ENCODE data around the gene FBXW8.
"Not testable (repeated sequence)": the region's sequence is repeated elsewhere in the genome, so short reads cannot be mapped to it uniquely, and the experiment has no call there.

Gene FBXW8

DNA sequence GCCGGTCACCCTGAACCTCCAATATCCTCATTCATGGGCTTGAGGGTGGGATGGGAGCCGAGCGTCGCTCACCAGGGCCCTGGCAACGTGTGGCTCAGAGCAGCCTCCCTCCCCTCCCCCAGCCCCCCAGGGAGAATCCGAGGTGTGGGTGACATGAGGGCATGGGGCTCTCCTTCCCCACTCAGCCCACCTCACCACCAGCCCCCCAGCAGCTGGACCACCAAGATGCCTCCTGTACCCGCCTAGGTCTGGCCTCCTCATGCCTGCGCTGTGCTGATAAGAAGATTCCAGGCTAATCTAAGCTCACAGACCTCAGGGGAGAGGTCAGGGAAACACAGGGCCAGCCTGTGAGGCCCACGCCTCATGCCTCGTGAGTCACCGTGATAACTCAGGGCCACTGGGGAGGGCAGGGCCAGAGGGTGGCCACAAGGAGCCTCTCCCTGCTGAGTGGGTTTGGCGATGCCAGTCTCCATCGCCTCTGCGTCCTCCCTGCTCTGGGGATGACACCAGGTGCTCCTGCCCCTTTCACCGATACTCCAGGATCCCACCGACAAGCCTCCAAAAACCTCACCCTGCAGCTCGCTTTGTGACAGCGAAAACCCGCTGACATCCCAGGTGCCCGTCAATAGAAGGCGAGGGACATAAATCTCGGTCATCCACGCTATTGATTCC, 131.6 kb downstream of the FBXW8 start:
- no peak for FAIRE-seq

DNA sequence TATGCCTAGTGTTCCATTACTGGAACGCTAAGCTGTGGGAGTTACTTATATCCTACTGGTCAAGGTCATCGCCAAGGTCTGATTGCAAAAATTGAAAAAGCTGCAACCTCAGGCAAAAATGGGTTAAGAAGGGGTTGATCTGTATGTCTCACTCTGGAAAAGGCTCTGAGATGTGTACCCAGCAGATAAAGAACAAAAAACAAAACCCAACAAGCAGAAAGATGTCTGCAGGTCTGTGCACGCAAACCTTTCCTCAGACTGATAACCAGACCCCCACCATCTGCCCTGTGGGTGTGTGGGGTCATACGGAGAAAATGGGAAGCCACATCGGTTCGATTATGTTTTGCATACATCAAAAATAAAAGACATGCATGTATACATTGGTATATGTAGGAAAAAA, 132.1 kb downstream of the FBXW8 start:
- FAIRE-seq, result no peak

DNA sequence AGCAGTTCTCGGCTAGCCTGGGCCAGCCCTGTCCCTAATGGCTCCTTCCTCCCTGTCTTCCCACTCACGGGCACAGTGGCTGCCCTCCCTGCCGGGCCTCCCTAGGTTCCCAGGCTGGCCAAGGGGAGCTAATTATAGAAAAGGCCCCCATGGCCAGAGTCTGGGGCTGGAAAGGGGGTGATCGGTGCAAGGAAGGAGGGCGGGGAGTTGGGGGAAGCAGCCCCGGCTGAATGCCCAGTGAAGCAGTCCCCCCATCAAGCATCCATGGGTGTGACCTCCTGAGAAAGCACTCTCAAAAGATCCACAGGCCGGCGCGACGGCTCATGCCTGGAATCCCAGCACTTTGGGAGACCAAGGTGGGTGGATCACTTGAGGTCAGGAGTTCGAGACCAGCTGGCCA, 133.6 kb downstream of the FBXW8 start:
- no peak for FAIRE-seq

DNA sequence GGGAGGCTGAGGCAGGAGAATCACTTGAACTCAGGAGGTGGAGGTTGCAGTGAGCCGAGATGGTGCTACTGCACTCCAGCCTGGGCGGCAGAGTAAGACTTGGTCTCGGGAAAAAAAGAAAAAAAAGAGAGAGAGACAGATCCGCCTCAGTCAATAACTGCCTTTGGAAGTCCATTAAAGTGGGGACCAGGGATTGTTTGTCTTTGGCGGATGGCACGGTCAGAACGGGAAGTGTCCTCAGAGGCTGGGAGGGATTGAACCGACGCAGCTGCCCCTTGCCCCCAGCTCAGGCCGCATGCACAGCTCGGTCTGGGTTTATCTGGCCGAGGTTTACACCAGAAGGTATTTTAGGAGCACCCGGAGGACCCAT, 134.0 kb downstream of the FBXW8 start:
- FAIRE-seq, result no peak

DNA sequence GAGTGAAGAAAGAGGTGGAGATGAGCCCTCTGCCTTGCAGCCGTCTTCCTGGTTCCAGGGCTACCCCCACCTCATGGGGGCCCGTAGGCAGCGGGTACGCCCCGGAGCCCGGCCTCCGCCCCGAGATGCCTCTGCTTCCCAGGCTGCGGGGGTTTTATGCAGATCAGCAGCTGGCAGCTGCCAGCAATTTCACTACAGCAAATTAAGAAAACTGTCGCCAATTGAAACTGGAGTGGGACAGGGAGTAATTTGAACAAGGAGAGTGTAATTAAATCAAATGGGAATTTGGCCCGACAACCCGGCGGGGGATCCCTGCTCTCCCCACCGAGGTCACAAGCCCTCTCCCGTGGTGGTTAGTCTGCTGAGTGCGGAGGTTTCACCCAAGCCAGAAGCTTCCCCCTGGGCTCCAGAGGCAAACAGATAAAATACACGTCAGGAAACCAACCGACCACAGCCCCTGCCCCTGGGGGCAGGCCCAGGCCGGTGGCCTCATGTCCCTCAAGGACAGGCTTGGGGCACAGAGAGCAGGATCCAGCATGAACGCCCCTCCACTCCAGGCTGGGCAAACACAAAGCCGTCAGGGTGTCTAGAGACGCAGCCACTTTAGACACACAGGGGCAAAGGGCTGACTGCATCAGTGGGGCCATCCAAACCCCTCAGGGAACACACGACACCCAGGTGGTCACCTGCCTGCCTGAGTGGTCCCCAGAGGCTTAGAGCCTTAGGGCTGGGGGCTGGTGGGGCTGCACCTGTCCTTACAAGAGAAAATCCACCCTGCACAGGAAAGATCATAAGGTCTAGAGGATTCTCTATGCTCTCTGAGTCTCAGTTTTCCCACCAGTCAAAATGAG, 134.6 kb downstream of the FBXW8 start:
- FAIRE-seq, result no peak

DNA sequence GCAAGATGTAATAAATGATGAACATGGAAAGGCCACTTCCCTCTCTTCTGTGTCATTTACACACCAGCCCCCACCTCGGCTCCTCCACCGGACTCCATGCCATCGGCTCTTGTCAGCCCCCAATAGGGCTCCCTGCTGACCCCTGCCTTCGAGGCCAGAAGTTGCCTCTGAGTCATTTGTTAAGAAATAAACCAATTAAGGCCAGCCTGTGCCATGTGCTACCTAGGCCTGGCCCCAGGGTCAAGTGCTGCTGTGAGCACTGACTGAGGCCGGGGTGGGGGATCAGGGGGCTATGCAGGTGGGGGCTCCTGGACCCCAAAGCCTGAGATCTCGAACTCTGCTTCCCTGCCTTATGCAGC, 135.2 kb downstream of the FBXW8 start:
- FAIRE-seq, result no peak

DNA sequence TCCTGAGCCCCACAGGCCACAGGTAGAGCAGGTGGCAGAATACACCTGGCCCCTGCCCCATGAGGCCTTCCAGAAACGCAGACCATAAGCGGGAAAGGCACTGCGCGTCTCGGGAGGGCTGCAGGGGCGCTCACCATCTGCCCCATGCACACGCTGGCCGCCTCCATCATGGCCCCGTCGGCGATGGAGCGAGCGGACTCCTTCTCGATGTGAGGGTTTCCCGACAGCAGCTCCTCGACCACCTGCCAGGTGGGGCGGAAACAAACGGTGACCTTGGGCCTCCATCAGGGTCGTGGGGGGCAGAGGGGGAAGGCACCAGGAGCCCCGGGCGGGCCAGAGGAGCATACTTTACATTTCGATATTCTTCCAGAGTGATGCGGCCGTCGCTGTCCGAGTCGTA, 135.7 kb downstream of the FBXW8 start:
- FAIRE-seq, result no peak

DNA sequence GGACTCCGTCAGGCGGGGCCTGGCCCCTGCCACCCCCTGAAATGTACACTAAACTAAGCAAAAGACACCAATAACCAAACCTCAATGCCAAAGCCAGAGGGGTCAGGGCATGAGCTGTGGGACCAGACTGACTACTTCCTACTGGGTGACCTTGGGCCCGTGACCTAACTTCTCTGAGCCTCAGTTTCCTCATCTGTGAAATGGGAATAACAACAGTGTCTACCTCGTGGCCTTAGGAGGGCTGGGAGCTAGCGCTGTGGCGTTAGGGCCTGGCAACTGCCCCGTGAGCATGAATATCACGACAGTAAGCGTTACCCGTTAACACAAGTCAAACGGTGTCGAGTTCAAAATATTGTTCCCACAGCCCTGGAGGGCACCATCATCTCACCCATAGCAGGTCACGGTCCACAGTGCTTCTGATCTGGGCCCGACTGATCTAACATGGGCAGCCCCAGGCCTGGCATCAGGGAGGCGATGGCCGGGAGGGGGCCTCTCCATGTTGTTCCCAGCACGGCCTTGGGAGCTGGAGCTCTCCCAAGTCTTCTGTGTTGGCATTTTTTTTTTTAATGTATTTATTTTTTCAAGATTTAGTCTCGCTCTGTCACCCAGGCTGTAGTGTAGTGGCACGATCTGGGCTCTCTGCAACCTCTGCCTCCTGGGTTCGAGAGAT, 136.2 kb downstream of the FBXW8 start:
- FAIRE-seq, result no peak

DNA sequence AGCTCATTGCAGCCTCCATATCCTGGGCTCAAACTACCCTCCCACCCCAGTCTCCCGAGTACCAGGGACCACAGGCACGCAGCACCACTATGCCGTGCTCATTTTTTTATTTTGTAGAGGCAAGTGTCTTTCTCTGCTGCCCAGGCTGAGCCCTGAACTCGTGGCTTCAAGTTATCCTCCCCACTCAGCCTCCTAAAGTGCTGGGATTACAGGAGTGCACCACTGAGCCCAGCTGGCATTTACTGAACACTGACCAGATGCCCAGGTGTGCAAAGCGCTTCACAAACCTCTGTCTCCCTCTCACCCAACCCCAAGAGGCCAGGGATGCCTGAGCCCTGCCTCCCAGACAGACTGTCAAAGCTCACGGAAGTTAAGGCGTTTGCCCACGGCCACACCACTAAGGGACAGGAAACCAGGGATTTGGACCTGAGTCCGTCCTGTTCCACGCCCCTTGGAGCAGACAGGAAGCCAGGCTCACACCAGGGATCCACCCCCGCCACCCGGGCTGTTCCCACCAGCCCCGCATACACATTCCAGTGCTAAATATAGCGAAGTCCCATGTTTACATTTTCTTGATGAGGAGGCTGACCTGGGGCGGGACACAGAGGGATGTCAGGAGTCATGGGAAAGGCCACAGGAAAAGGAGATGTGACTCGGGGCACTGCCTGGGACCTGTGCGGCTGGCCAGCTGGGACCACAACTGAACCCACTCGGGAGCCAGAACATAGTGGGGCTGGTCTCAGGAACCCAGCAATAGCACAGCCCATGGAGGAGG, 137.2 kb downstream of the FBXW8 start:
- no peak for FAIRE-seq

DNA sequence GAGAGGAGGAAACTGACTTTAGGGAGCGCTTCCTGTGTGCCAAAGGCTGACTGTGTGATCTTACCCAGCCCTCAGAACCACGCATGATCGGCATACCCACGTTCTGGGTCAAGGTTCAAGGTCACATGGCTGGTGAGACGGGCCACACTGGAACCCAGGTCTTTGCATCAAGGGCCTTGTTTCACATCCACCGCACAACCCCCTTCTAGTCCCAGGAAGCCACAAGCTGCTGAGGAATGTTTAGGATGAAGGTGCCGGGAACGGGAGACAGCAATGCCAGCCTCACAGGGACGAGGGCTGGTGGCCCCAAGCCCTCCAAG, 137.8 kb downstream of the FBXW8 start:
- no peak for FAIRE-seq

DNA sequence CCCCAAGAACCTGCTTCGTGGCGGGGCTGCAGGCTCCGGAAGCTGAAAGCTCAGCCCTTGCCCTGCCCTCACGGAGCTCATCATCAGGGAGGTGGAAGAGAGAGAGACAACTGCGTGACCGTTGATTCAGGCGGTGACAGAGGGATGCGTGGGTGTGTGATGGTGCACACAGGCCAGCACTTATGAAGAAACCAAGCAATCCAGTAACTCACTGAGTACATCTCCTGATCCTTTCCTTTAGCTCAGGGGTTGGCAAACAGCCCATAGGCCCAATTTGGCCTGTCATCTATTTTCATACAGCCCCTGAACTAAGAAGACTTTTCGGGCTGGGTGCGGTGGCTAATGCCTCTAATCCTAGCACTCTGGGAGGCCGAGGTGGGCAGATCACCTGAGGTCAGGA, 138.5 kb downstream of the FBXW8 start:
- no peak for FAIRE-seq

DNA sequence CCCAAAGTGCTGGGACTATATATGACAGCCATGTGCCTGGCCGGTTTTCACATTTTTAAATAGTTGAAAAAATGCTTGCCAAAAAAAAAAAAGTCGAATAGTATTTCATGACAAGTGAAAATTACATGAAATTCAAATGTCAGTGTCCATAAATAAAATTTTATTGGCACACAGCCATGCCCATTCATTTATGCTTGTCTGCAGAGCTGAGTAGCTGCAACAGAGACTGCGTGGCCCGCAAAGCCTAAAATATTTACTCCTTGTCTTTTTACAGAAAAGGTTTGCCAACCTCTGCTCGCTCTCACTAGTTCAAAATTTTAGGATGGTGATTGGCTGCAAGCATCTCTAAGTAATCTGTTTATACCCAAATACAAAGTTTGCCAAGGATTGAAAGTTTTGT, 139.3 kb downstream of the FBXW8 start:
- no peak for FAIRE-seq

DNA sequence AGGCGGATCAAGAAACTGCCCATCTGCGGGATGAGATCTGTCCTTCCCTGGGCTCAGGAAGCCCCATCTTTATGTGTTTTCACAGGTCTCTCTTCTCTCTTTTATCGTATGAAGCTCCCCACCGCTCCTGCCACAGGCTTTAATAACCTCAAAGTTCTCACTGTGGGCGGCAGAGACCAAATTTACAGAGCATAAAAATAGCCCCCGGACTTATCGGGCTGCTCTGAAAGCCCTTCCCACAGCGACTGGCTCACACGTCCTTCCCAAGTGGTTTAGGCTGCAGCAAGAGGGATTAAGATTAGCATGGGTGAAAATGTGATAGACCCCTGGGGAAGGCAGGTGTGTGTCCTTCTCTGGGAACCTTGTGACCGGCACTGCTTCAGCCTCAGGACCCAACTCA, 140.6 kb downstream of the FBXW8 start:
- FAIRE-seq, result no peak

DNA sequence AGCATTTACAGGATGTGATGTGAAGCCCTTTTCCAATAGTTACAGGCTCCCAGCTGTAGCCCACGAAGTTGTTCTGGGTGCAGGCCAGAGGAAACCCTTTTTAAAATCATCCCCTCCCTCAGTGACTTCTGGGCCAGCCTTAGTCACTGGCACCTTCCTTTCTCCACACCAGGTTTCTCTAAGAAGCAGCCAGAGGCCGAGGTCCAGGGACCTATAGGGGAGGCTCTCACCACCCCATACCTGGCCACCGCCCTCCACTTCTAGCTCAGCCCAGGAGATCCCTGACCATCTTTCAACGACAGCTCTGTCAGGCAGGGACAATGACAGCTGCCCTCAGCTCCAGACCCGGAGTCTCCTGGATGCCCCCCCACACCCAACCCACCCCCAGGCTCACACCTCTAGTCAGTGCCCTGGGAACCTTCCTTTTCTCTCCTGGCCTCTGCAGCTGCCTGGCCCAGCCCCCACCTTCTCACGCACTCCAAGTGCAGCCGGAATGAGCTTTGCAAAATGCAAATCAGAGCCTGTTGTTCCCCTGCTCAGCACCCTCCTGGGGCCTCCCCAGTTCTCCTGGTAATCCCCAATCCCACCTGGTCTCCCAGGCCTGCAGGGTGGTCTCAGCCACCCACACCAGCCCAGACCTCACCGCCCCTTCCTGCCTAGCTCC, 141.8 kb downstream of the FBXW8 start:
- no peak for FAIRE-seq

DNA sequence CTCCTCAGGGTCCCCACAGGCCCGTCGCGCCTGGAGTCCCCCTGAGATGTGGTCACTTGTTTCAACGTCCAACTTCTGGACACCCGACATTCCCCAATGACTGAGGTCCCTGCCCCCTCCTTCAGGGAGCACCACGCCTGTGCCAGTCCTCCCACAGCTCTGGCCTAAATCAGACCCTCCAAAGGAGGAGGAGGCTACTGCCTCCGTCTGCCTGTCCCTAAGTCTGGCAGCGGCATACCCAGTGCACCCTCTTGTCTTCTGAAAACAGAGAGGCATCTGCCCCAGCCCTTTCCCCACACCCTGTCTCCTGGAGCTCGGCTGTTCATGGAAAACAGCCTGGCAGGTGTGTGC, 142.3 kb downstream of the FBXW8 start:
- no peak for FAIRE-seq

DNA sequence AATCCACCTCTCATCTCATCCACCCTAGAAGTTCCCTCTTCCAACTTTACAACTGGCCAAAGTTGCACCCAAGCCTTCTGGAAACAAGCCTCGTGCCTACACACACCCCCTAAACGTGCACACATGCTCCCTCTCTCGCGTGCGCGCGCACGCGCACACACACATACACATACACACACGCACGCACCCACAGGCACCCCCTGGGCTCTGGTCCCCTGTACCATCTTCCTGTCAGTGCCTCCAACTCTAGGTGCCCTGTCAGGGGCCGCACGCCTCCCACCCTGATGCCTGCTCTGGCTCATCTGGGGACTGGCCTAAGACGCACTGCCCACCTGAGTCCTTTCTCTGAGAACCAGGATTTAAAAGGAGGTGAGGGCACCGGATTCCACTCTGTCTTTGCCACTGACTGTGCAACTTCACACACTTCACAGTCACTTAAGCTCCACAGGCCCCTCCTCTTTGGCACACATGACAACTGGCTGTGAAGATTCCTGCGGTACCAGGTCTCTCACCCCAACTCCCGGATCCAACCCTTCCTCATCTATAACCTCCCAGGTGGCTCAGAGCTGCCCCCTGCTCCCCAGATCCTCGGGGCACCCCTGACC, 142.9 kb downstream of the FBXW8 start:
- FAIRE-seq, result no peak

DNA sequence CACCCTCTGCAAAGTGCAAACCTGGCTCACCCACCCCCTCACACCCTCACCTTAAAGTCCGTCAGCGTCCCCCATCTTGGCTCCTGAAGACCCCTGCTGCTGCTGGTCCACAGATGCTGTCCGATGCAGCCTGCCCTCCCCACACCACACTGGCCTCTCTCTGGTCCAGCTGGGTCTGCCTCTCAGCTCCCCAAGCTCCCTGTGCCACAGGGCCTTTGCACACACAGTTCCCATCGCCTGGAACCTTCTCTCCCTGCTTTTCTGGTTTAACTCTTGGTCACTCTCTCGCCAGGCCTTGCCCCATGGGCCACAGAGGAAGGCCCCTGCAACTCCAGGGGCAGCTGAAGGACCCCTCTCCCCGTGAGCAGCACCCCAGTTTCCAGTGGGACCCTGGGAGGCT, 143.5 kb downstream of the FBXW8 start:
- FAIRE-seq, result no peak

DNA sequence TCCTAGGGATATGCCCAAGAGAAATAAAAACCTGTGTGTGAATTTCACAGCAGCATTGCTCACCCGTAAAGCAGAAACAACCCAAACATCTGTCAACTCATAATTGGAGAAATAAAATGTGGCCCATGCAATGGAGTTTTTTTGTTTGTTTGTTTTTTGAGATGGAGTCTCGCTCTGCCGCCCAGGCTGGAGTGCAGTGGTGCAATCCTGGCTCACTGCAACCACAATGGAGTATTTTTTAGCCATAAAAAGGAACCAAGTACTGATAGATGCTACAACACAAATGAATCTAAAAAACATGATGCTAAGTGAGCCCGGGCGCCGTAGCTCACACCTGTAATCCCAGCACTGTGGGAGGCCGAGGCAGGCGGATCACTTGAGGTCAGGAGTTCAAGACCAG, 146.9 kb downstream of the FBXW8 start:
- not testable (repeated sequence) for FAIRE-seq

DNA sequence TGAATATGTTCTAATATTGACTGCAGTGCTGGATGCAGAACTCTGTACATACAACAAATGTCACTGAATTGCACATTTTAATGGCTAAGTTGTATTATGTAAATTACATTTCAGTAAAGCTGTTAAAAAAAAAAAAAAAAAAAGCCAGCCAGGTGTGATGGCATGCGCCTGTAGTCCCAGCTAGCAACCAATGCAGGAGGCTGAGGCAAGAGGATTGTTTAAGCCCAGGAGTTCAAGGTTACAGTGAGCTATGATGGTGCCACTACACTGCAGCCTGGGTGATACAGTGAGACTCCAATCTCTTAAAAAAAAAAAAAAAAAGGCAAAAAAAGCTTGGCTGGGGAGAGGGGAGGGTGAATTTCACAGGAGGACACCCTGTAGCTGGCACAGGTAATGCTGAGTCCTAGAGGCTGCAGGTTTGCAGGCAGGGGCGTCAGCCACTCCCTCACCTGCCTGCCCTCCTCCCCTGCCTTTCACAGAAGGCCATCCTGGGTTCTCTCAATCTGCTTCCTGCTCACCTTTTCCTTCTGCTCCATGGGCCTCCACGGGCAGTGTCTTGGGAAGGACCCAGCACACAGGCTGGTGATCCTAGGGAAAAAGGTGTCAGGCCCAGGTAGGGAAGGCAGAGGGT, 147.8 kb downstream of the FBXW8 start:
- FAIRE-seq, result no peak

DNA sequence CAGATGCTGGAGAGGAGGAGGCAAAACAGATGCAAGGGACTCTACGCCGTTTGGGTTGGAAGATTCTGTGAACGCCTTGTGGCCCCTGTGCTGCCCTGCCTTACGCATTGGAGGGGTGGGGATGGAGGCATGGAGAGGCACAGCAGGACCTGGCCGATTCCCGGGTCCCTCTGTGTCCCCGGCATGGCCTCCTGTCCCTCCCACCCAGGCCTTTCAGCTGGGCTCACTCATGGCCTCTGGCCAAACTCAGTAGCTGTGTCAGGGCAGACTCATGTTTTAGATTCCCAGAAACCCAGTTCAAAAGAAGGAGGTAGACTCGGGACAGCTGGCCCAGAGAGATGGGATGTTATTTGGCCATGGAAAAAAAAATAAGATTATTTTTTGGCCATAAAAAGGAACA, 148.4 kb downstream of the FBXW8 start:
- FAIRE-seq, result no peak

DNA sequence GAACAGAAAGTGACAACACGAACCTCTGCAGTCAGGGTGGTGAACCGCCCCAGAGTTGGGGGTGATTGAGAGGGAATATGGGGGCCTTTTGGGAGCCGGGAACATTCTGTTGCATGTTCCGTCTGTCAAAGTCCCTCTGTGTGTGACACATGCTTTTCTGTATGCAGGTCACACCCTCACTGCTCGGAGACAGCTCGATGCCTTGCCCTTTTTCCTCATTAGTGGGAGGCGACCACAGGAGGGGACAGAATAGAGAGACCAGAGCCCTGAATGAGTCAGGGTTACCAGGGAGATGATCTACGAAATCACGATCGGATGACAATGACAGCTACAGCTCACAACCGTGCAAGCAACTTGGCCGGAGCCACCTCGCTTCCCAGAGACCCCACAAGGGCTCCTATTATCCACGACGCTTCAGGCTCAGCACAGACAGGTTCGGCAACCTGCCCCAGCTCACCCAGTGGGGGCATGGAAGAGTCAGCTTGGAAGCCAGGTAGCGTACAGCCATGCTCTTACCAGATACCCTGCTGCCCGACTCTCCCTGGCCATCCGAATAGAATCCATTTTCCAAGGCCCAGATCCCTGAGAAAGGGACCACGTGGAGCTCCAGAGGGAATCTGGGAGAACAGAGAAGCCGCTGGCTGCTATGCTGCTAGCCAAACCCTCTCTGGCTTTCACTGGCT, 149.6 kb downstream of the FBXW8 start:
- FAIRE-seq, result no peak

DNA sequence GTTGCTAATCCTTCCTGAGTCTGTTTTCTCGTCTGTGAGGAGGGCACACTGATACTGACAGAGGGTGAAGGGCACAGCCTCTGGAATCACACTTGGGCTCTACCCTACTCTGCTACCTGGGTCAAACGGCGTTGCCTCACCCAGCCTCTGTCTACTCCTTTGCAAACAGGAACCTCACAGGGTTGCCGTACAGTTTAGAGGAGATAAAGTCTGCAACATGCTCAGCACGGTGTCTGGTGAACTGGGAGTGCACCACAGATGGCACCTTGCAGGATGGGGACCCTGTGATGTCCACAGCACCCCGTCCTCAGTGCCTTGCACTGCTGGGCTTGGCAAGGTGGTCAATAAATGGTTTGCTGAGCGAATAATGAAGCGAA, 150.2 kb downstream of the FBXW8 start:
- FAIRE-seq, result no peak

Data from colon (tissue), 2 donors.